K562 (cell line): ENCODE measurements around the gene CELSR2. TPM values are rescaled to one million over a fixed set of nuclear protein-coding genes. Genes with fewer than 3 reads are reported as not detected.

Source experiments
- CCNT2 ChIP-seq: IDR thresholded peaks from 2 replicates; pipeline ENCODE4 v1.6.1; 2011; ENCODE audit warnings: borderline replicate concordance, low read depth, mild to moderate bottlenecking, moderate library complexity, mixed read lengths, low read length; ENCODE audit not compliant: insufficient read length; ENCODE audit errors: extremely low read depth
- CTBP1 ChIP-seq: fragments of 450-650 bp; IDR thresholded peaks from 2 replicates; pipeline ENCODE4 v1.6.1; 2016; ENCODE audit warnings: borderline replicate concordance
- FOXM1 ChIP-seq, 2 experiments: fragments of 450-650 bp in 1 of 2; sonication (generic) in 1 of 2; formaldehyde crosslinking in 1 of 2; IDR thresholded peaks; 2 replicates each; pipeline versions ENCODE4 v1.6.1 to v1.9.0; 2017 to 2022; ENCODE audit warnings: low read depth in 2 of 2, mild to moderate bottlenecking in 2 of 2, missing genetic modification reagents in 1 of 2, moderate library complexity in 1 of 2
- GTF2B ChIP-seq: IDR thresholded peaks from 2 replicates; pipeline ENCODE4 v1.6.1; 2011; ENCODE audit not compliant: insufficient read length; ENCODE audit errors: extremely low read depth
- MBD2 ChIP-seq: sonication (generic); IDR thresholded peaks from 2 replicates; pipeline ENCODE4 v1.6.1; 2016; ENCODE audit warnings: low read depth, borderline replicate concordance
- MIER1 ChIP-seq: fragments of 450-650 bp; IDR thresholded peaks from 2 replicates; pipeline ENCODE4 v1.6.1; 2016; ENCODE audit warnings: antibody characterized with exemption, mild to moderate bottlenecking, low read depth
- NEUROD1 ChIP-seq: fragments of 150-350 bp; IDR thresholded peaks from 2 replicates; pipeline ENCODE4 v1.6.1; 2014; ENCODE audit warnings: borderline replicate concordance, low read length, low read depth; ENCODE audit not compliant: partially characterized antibody
- PCBP1 ChIP-seq: fragments of 200-400 bp; formaldehyde crosslinking; IDR thresholded peaks from 2 replicates; pipeline ENCODE4 v1.6.1; 2018; ENCODE audit warnings: mild to moderate bottlenecking, low read depth, low read length; ENCODE audit not compliant: poor library complexity, severe bottlenecking
- POLR2A ChIP-seq: fragments of 450-650 bp; conservative IDR thresholded peaks from 2 replicates; pipeline ENCODE4 v1.6.1; 2016
- POLR2AphosphoS5 ChIP-seq: IDR thresholded peaks from 2 replicates; pipeline ENCODE4 v1.6.1; 2011; ENCODE audit warnings: mild to moderate bottlenecking, low read depth, low read length, moderate library complexity; ENCODE audit not compliant: control insufficient read depth, insufficient read depth
- POLR2B ChIP-seq: fragments of 450-650 bp; IDR thresholded peaks from 2 replicates; pipeline ENCODE4 v1.6.1; 2018; ENCODE audit warnings: low read depth; ENCODE audit not compliant: partially characterized antibody
- PREB ChIP-seq: sonication (generic); formaldehyde crosslinking; IDR thresholded peaks from 2 replicates; pipeline ENCODE4 v1.8.1; 2023; ENCODE audit warnings: mild to moderate bottlenecking, missing genetic modification reagents
- RREB1 ChIP-seq: fragments of 250-450 bp; sonication (Bioruptor Pico); IDR thresholded peaks from 2 replicates; pipeline ENCODE4 v1.4.0; 2020
- SFPQ ChIP-seq: fragments of 200-400 bp; formaldehyde crosslinking; IDR thresholded peaks from 2 replicates; pipeline ENCODE4 v1.6.1; 2017; ENCODE audit warnings: mild to moderate bottlenecking, low read depth, low read length, moderate library complexity
- TCF3 ChIP-seq: sonication (generic); formaldehyde crosslinking; IDR thresholded peaks from 2 replicates; pipeline ENCODE4 v1.4.0; 2020; ENCODE audit warnings: mild to moderate bottlenecking, missing genetic modification reagents
- ZNF174 ChIP-seq: fragments of 250-450 bp; sonication (Bioruptor Pico); IDR thresholded peaks from 2 replicates; pipeline ENCODE4 v1.4.0; 2020; ENCODE audit warnings: mild to moderate bottlenecking
- ZNF830 ChIP-seq: fragments of 250-450 bp; sonication (Bioruptor Pico); IDR thresholded peaks from 2 replicates; pipeline ENCODE4 v1.5.0; 2021; ENCODE audit warnings: mild to moderate bottlenecking
- polyA plus RNA-seq, 8 experiments: library from polyadenylated mRNA; depleted of rRNA in 4 of 8; stranded (reverse) in 5 of 8; unstranded in 3 of 8; fragments of >200 nt; fragmentation: Nextera tagmentation in 2 of 8; fragmentation: Illumina TruSeq in 1 of 8; extraction: Ambion mirVana in 2 of 8; extraction: Trizol in 1 of 8; gene quantifications; 2 replicates each; pipeline versions ENCODE4 v1.2.1 to v1.2.3, GENCODE V29; 2011 to 2014; ENCODE audit warnings: inconsistent platforms in 1 of 8, missing spikeins in 1 of 8
- total RNA-seq, 7 experiments: library from RNA; depleted of rRNA in 6 of 7; stranded (reverse); fragments of >200 nt in 6 of 7; fragmentation: Illumina TruSeq in 2 of 7; extraction: Trizol in 2 of 7; gene quantifications; 2 replicates each; pipeline versions ENCODE4 v1.2.1 to v1.2.3, GENCODE V29; 2011 to 2021; ENCODE audit warnings: low replicate concordance in 1 of 7

The CELSR2 gene
- total and polyA plus RNA-seq, 9 of the 15 experiments (the other 6 are each of a cell fraction or from before 2014, with no cell fraction given), result 0.31 to 21.9 (median 4.2) TPM

GRCh38 chr1:109213824-109214693 lies 35.3 kb upstream of the CELSR2 start, which contains the start of gene SARS1 (continued):
- TF ChIP-seq SFPQ (no peak), ZNF174 (CRISPR knock-in tag) (0 out of 2 replicates have a peak, but pooled peaks have one; percentile 8), CTBP1 (0 out of 2 replicates have a peak, but pooled peaks have one; percentile 7), MIER1 (no peak), ZNF830 (CRISPR knock-in tag) (no peak), CCNT2 (peak; percentile 90), POLR2B (peak; percentile 97), NEUROD1 (no peak), PCBP1 (no peak), POLR2AphosphoS5 (peak; percentile 91), MBD2 (peak; percentile 61; the same call in 1 of the 2 replicates), TCF3 (CRISPR knock-in tag) (peak; percentile 16), PREB (no peak), GTF2B (peak; percentile 23), FOXM1 (IDR thresholded peaks at IDR 0.05; ENCODE audit: low read depth) (no peak), FOXM1 (CRISPR knock-in tag; IDR thresholded peaks at IDR 0.05; ENCODE audit: low read depth) (peak; percentile 86), POLR2A (peak; percentile 96), RREB1 (CRISPR knock-in tag) (no peak)
